Activated effector memory CD4-positive, alpha-beta T cell treated with anti-CD3 and anti-CD28 coated beads, Interleukin-2, amount 50 U/mL, for 16 hours (primary cell): ENCODE data around the gene CDK6.

Source experiments
- DNase-seq: peaks from one replicate; pipeline ENCODE4 v3.0.0-alpha.2; 2020

Gene CDK6

DNA sequence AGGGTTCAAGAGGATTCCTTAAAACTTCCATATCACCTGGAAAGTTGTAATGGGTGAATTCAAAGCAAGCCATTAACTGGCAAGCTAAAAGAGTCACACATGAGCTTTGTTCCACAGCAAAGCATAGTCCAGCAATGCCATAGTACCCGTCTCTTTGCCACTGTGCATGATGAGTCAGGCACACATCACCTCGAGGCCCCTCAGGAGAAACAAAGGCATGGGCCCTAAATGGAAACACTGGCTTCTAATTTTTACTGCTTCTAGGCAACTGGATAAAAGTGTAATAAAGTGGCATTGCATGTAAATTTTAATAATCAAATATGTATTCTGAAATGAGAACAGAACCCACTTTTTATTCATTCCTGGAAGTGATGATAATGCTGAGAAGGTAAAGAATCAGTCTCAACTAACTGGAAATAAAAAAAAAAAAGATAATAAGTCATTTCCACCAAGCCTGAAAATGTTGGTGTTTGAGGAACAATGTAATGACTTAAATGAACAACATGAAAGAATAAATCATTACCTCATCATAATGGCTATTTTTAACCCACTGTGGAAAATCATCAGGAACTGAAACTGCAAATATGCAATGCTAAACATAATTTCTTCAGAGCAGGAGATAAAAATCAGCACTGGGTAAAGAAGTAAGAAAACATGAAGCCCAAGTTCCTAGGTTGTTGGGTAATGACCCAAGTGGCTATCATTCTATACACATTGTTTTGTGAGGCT, 104.9 kb downstream of the CDK6 start:
- peak; percentile 64 for DNase-seq

DNA sequence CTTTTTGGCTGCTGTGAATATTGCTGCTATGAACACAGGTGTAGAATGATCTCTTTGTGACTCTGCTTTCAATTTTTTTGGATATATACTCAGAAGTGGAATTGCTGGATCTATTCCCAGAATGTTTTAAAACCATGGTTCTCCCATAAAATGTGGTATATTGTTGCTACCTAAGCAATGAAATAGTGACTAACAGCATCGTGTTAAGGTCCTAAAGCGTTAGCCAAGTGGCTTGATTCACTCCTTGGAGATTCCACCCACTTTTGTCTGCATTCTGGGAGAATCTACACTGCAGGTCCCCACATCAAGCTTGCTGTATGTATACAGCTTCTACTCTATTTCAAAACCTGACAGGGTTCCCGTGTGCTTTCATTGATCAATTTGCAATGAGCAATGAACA, 105.6 kb downstream of the CDK6 start:
- no peak for DNase-seq

DNA sequence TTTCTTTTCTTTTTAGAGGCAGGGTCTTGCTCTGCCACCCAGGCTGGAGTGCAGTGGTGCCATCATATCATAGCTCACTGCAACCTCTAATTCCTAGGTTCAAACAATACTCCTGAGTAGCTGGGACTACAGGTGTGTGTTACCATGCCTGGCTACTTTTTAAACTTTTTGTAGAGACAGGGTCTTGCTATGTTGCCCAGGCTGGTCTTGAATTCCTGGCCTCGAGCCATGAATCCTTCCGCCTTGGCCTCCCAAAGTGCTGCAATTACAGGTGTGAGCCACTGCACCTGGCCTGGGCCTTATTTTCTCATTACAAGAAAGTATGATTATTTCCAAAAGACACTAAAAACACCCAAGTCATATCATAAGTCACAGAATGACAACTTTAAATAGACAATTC, 106.6 kb downstream of the CDK6 start:
- DNase-seq = no peak

DNA sequence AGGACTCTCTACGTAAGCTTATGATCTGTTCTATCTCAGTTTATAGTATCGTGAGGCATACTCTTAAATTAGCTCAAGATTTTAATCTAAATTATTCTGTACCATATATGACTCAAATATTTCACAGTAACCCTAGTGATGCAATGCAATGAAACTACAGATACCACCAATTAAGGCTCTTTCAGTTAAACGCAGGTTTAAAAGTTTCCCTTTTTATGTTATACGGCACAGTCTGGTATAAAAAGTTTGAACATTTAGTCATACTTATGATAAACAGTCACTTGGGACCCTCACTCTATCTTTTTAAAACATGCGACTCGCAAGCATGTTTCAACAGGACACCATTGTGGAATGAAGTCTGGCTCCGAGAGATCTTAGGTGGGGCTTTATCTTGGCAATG, 107.2 kb downstream of the CDK6 start:
- no peak for DNase-seq

DNA sequence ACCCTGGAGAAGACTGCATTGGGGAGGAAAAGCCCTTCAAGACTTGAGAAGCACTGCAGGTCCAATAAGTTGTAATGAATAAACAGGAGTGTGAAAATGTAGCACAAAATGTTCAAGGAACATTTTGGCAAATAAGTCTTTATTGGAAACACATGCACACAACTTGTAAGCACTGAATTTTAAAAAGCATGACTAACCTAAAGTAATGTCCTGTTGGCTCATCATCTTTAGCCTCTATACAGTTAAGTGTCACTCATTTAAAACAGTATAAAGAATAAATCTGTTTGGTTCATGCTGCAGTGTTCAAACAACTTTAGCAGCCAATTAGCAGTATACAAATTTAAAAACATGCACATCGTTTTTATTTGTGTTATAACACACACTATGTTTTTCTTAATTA, 108.6 kb downstream of the CDK6 start:
- DNase-seq = no peak

DNA sequence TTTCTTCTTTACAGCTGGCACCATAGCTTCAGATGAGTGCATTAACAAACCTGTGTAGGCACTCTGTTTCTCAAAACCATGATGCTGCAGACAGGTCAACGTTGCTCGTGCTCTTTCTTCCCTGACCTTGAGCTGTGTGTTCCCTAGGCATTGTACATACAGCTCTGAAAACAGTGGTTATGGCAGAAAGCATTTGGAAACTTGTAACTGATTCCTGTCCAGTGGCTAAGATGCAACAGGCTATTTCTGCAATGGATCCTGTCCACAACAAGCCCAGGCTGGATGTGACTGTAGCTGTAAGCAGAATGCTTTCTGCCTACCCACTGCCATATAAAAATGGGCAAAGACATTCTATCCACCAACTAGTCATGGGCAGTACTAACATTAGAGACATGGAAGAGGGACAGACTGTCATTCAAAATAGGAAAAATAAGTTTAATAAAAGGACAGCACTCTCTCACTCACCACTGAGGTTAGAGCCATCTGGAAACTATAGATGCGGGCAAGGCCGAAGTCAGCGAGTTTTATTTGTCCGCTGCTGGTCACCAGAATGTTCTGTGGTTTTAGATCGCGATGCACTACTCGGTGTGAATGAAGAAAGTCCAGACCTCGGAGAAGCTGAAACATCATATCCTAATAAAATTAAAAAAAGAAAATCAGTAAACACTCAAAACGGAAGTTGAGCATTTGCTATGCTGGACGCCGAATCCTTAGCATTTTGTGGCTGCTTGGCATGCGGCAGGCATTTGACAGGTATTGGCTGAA, 111.0 kb downstream of the CDK6 start:
- no peak for DNase-seq

DNA sequence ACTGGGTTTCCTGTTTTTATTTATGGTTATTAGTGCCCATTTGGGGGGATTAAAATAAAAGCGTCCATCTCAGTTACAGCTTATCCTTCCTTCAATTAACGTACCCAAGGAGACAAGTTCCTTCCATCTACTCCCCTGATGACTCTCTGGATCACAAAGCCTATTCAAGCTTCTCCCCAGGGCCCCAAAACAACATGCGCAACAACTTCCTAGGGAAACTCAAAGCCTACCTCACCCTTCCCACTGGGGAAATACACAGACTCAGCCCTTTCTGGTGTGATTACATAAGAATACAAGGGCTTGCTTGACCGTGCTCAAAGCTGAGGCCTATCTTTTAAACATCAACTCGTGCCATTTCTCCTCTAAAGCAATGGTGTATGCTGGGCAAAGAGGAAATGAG, 112.4 kb downstream of the CDK6 start:
- no peak for DNase-seq

DNA sequence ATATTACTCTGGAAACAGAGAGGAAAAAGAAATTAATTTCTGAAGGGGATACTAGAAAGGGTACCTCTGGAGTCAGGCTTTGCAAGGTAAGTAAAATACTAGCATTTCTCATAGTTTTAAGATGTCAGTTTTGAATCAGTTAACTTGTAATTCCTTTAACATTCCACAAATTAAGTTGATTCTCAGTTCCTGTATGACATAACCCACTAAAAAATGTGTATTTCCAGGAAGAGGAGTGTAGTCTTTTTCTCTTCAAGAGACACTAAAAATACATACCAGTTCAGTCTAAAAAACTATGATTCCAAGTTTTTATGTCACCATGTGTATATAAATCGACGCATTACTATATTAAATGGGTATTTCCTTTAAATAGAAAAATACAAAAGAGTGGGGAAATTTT, 113.2 kb downstream of the CDK6 start:
- no peak for DNase-seq

DNA sequence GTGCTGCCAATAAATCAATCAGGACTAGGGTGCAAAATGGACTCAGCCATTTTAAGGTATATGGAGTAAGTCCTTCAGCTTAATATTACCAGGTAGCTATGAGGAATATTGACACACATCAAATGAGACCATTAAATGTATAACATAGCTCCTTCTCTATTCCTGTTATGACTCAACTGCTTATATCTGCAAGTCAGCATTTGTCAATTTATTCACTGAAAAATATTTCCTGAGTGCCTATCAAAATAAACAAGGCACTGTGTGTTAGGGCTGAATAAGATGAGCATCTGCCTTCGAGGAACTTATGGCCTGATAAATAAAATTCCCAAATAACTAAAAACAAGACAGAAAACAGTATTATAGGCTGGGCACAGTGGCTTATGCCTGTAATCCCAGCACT, 113.8 kb downstream of the CDK6 start:
- DNase-seq = no peak

DNA sequence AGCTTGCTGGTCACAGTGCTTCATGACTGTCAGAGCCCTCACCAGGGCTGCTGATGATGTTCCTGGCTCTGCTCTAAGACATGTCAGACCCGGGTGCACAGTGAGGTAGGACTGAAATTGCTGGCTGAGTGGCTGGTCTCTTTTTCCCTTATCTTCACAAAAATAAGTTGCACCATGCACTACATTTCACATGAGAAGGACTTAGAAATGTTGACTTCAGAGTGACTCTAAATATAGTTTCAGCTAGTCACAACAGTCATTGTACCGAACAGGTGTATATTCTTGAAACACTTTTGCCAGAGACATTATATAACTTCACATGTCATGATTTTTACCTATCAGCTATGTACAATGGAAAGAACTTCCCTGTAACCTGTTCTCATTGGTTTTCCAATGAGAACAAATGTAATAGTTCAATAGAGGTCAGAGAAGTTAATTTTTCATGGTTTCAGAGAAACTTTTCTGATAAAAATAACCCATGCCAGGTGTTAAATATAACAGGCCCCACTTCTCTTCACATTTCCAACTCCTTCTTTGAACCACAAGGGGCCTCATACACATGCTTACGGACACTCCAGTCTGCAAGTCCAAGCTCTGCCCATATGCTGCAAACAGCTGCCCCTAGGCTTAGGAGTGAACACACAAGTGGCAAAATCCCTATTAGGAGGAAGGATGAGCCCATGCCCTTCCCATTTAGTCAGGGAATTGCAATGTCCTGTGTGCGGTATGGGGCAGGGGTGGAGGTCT, 115.6 kb downstream of the CDK6 start:
- no peak for DNase-seq

DNA sequence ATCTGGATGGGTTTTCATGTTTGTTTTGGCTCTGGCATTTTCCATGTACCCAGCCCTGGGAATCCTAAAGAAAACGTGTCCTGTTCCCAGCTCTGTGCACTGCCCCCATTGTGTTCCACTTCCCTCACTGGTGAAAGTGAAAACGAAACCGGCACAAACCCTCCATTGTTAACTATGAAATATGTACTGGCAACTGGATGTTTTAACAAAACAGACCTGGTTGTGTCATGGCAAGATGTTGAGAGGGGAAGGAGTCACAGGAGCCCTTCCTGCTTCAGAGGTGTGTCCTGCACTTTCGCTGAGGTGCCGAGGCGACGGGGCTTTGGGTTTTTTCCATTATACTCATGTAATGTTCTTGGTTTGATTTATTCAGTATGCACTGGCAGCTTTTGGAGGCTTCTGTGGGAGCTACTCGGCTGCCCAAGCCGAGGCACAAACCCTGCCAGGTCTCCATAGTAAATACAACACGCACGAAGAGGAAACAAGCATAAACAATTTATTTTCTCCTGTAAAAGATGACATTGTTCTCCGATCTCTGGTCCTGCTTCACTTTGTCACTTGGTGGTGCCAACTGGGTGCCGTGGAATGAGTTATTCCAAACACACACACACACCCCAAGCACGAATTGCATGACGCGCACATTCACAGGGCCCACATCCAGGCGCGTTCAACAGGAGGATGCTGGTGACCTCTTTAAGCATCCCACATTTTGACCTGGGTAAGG, 118.2 kb downstream of the CDK6 start:
- DNase-seq = peak; percentile 76

DNA sequence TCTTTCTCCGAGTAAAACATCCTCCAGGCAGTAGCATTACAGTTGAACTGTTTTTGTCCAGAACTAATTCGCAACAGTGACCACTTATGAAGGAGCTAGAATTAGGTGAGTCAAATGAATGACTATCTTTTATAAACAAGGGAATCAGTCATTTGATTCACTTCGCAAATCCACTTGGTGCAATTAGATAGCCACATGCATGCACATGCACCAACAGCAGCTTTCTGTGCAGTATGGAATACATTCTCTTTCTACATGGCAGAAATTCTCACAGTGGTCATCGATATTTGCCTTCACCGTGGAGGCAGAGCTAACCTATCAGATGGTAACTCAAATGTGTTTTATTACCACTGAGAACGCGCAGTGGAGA, 118.8 kb downstream of the CDK6 start:
- no peak for DNase-seq

DNA sequence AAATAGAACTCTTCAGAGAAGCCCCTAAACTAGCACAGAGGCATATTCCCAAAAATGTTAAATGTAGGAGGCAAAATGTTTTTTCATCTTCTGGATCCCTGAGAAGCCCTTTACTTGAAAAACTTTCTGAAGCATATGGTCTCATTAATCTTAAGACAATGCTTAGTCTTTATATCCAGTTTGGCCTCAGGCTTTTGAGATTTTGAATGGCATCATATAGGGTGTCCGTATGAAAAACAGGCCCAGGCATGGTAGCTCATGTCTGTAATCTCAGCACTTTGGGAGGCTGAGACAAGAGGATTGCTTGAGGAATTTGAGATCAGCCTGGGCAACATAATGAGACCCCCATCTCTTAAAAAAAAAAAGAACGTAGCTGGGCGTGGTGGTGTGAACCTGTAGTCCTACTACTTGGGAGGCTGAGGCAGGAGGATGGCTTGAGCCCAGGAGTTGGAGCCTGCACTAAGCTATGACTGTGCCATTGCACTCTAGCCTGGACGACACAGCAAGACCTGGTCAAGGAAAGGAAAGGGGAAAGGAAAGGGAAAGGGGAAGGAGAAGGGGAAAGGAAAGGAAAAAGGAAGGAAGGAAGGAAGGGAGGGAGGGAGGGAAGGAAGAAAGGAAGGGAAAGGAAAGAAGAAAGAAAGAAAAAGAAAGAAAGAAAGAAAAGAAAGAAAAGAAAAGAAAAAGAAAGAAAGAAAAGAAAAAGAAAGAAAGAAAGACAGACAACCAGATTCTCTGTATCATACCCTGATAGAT, 119.4 kb downstream of the CDK6 start:
- DNase-seq = no peak

DNA sequence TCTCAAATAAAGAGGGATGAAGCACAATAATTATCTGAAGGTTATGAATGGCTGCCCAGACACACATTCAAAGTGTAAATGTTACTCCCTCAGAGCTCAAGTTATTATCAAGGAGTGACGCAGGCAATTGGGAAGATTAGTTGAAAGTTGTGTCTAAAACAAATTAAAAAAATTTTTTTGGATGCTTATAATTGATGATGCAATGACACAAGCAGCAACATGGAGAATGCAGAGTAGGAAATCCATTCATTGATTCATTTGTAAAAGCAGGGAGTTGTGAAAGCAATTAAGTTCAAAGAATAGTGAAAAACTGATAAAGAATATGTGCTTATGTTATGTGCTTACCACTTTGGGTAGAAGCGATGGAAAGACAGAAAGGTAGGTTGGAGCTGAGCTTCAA, 120.4 kb downstream of the CDK6 start:
- DNase-seq = no peak

DNA sequence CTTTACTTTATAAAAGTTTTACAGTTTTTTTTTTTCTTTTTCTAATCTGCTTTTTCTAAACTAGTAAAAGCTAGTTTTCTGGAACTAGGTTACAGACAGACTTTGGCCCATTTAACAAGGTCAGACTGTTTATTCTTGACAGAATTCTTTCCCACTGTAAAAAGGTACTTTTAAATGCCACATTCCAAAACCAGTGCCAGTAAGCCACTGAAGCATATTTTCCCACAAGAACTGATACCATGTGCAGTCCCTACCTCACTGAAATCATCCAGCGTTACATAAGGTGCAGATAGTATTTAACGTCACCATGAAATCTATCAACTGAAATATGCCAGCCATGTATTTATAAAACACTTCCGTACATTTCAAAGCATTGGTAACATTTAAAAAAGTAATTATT, 121.6 kb downstream of the CDK6 start:
- DNase-seq = no peak

DNA sequence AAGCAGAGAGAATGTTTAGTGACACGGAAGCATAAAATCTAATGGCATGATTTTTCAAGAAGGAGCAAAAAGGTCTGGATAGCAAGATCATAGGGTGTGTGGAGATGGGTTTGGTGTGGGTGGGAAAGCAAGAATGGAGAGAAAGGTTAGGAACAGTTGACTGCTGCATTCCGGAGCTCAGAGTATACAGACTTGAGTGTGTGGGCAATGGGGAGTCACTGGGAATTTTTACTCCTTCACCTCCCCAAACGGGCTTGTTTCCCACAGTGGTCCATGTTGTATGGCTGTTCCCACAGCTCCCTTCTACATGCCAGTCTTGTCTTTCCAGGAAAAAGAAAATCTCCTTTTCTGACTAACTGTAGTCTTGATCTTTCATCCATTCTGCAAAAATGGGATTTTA, 122.1 kb downstream of the CDK6 start:
- no peak for DNase-seq

DNA sequence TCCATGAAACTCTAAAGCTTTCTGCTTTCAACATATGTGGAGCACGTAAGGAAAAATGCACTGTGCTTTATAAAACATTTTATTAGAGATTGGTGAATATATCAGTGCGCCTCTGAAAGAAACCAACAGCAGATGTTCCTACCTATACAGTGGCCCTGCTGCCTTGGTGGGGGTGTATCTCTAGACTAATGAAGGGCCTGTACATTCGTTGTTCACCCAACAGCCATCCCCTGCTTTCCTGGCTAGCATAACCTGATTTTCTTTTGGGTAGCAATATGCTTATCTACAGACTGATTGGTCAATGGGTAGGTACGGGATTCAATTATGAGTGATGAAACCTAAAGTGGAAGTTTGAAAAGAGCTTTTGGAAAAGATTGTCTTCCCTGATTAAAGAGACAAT, 126.5 kb downstream of the CDK6 start:
- DNase-seq = no peak

DNA sequence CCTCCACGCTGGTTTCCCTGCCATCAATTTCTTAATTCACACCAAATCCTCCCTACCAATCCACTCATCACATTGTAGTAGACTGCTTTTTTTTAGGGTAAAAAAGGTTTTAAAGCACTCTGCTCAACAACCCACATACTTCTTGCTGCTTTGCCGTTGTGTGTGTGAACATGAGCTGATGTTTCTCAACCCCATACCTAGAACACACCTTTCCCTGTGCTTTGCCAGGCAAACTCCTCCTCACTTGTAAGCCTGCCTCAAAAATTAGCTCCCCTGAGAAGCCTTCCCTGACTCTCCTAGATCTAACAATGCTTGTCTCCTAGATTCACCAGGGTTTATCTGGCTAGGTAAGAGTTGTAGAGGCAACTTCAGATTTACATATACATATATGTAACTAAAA, 127.2 kb downstream of the CDK6 start:
- no peak for DNase-seq

DNA sequence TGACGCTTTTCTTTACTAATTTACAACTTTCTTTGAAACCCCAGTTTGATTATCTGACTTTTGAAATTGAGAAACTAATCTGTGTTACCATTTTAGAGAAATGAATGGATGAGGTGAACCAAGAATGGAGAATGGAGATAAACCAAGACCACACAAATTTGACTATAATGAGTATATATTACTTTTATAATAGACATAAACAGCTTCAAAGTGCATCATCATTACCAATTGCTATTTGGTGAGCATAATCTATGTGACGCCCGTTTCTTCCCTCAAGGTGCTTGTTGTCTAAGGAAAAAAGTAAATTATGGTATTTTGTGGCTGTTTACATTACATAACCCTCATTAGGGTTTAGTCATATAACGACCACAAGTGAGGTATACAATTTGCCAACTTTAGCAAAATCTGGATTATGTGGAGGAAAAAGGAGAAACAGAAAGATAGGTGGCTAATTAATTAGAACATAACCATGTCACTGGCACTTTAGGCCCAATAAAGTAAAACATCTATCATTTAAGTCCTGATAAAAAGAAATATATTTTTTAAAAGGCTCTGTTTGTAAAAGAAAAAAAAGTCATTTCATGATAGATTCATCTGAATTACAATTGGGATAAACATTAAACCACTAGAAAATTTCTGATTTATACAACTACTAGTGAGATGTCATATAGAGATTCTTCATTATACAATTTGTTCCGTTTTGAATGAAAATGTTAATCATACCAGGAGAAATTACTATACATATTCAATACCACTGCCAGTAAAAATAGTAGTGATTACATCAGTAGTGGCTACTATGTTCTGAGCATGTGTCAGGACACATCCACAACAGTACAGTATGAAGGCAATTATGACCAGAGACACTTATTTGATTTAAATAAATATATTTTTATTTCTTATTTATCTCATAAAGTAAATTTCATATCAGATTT, 128.0 kb downstream of the CDK6 start:
- DNase-seq = no peak

DNA sequence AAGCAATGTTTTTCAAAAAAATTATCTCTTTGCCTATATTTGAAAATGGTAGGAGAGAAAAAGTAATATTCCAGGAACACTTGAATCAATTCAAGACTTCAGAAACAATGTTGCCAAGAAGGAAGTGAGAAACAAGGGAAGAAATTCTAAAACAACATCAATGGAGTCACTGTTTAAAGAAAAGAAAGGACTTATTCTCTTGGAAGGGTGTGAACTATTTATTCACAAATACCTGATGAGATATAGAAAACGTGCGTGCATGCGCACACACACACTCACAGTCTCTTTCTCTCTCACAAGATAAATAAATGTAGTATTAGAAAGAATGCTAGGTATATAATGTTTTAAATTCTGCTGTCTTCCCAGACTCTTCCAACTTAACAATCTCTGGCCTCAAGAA, 128.9 kb downstream of the CDK6 start:
- DNase-seq = no peak

DNA sequence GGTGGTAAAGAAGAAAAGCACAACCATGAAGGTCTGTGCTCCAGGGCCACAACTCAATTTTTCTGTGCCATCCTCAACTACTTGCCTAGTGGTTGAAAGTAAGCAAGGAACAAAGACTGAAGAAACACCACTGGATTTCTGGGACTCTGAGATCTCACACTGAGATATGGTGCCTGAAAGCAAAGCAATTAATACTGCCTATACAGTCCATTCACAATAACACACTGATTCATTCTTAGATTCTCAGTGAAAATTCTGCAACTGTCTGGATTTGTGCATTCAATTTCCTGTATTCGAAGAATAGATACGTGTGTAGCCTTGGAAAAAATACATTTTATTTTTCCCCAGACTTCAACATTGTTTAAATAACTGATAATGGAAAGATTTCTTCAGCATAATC, 129.8 kb downstream of the CDK6 start:
- no peak for DNase-seq

DNA sequence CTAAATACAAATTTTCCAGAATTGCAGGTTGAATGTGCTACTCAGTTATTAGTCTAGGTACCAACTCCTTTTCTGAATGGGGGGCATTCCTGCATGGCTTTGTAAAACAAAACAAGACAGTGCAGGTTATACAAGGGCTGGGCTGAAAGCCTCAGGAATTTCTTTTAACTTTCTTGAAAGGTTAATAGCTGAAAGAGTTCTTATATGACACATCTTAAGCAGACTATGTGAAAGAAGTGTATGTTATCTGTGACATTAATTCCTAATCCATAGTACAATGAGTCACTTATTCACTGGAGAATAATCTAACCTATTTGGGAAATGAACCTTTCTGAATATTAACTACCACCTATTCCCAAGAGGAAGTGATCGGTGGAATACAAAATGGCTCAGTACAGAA, 130.5 kb downstream of the CDK6 start:
- no peak for DNase-seq
